ENCODE data around the gene KRTAP1-4.
"Not testable (repeated sequence)": the region's sequence is repeated elsewhere in the genome, so short reads cannot be mapped to it uniquely, and the experiment has no call there.

The KRTAP1-4 gene

GRCh38 chr17:41002814-41003213 is 27.2 kb downstream of the KRTAP1-4 start:
- DNase-seq: no peak

GRCh38 chr17:41001795-41002194 is 28.2 kb downstream of the KRTAP1-4 start:
- DNase-seq: no peak

- DNase-seq: not testable (repeated sequence)
These were observed 30.4 kb downstream of the KRTAP1-4 start, which contains the start of gene KRTAP3-2 for GRCh38 chr17:40999563-40999962. TSS of gene KRTAP3-2 (minus strand) at chr17:40999906. CDS start at chr17:40999853, 53 bp downstream.

- no peak for DNase-seq
These were observed 32.6 kb downstream of the KRTAP1-4 start for GRCh38 chr17:40997361-40997760.

- no peak for DNase-seq
These were observed 33.2 kb downstream of the KRTAP1-4 start for GRCh38 chr17:40996829-40997228.

GRCh38 chr17:40995116-40995515 is 34.9 kb downstream of the KRTAP1-4 start:
- DNase-seq: no peak

- DNase-seq: no peak
These were observed 36.2 kb downstream of the KRTAP1-4 start, which contains the start of gene KRTAP3-3 for GRCh38 chr17:40993839-40994238. TSS of gene KRTAP3-3 (minus strand) at chr17:40994164. CDS start at chr17:40994097, 67 bp downstream.

GRCh38 chr17:40993084-40993483 is 36.9 kb downstream of the KRTAP1-4 start:
- no peak for DNase-seq

- DNase-seq: no peak
These were observed 37.3 kb downstream of the KRTAP1-4 start for GRCh38 chr17:40992666-40993065.

- no peak for DNase-seq
These were observed 43.1 kb downstream of the KRTAP1-4 start for GRCh38 chr17:40986920-40987319.

GRCh38 chr17:40984226-40984625 is 45.8 kb downstream of the KRTAP1-4 start, which contains the start of gene KRT40:
TSS of gene KRT40 (minus strand) at chr17:40984326. CDS start at chr17:40984273, 53 bp downstream.
- DNase-seq: no peak

- no peak for DNase-seq
These were observed 48.9 kb downstream of the KRTAP1-4 start for GRCh38 chr17:40981115-40981514.

- no peak for DNase-seq
These were observed 49.4 kb downstream of the KRTAP1-4 start for GRCh38 chr17:40980596-40980995.

GRCh38 chr17:40980117-40980516 is 49.9 kb downstream of the KRTAP1-4 start:
- DNase-seq: no peak

All from NCI-H1048 (cell line).